GM19372 (cell line): Measurements from ENCODE around the gene PRR5L.

Experiments
- ATAC-seq: cut with Tn5 transposase; IDR thresholded peaks from one replicate; pipeline ENCODE4 v1.9.1; 2021; ENCODE audit warnings: mild to moderate bottlenecking, low read depth, moderate library complexity; ENCODE audit not compliant: unreplicated experiment

The PRR5L gene

GRCh38 chr11:36394926-36395325 is 98.8 kb downstream of the PRR5L start:
- no peak for ATAC-seq

DNA sequence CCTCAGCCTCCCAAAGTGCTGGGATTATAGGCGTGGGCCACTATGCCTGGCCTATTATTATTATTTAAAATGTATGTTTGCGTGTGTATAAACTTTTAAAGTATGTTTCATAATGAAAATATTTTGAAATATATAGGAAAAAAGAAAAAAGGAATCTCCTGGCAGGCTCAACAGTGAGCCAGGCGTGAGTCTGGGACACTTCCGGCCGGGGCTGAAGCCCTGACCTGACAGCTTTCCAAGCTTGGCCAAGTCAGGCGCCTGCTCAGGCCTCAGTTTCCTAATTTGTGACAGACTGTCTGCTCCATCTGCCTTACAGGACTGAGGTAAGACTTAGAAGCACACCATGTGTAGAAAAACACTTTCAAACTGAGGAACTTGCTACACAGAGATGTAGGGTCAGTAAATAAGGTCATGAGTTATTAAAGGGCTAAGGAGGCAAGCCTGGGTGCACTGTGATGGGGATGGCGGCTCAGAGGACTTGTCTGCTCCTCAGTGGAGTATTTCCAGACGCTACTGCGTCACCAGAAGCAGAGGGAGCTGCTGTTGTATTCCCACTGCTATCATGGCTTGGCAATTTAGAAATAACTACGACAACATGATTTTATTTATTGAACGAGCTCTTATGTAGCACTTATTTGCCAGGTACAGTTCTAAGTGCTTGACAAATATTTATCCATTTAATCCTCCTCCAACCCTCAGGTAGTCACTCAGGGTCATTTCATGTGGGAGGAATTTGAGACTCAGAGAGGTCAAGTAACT is 100.1 kb downstream of the PRR5L start:
- ATAC-seq = no peak

DNA sequence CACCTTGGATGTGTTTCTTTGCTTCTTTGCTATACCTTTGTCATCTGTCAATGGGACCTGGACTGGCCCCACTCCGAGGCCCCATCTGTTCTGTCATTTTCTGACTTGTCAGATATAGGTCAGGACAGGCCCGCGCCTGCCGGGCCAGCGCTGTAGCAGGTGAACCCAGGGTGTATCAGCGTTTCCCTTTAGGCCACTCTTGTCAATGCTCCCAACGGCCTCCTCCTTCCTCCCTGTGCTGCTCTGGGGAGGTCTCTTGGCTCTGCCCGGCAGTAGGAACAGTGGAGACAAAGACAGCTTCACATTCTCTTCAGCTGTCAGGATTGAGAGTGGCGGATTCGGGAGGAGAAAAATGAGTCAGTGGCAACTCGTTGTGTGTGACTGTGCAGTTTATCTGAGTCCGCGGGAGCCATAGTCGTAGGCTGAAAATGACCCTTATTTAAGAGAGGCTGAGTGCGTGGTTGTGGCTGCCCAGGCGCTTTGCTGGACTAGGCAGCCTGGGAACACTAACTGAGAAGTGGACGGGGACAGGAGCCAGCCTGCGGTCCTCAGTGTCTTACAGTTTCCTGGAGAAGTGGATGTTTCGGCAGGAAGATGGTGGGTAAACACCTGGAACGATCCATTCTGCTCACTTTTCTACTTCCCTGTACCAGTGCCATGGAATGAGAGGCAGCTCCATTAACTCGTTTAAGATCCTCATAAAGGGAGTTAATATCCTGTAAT is 102.3 kb downstream of the PRR5L start:
- no peak for ATAC-seq

DNA sequence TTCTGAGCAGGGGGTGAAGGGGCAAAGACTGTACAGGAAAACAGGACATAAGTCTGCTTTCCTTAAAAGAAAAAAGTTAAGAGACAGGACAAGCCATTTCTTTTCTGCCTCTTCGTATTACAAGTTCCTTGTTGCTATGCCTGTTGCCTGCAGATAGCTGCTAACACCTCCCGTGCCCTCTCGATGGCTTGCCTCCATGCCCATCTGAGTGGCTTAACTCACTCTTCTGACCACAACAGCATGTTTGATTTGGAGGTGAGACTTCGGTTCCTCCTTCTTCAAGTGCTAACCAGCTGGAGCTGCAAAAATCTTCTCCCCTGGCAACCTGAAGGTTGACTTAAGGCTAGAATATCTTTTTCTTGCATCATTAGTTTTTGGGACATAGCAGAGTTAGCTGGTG is 103.1 kb downstream of the PRR5L start:
- no peak for ATAC-seq

- no peak for ATAC-seq
Observed at GRCh38 chr11:36399745-36400144, 103.7 kb downstream of the PRR5L start.

DNA sequence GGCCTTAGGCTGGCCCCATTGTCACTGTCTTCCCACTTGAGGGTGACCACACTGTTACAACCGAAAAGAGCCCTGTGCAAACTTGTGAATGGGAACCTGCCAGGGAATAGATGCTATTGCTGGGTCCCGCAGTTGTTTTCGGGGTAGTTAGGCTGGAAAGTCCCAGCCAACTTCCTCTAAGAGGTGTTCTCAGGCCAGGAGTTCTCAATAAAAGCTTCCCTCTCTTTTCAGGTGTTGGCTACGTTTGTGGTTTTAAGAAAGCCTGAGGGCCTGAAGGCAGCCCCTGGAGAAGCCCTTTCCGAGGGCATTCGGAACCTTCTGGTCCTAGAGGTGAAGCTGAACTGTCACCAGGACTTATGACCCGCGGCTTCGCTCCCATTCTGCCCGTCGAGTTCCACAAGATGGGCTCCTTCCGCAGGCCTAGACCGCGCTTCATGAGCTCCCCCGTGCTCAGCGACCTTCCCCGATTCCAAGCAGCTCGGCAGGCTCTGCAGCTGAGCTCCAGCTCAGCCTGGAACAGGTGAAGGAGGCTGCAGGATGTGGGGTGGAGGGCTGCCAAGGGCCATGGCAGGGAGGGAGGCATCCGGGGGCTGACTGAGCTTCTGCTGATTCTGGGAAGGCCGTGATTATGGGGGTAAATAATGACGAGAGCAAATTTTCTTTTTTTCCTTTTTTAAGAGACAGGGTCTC is 104.8 kb downstream of the PRR5L start:
- ATAC-seq = no peak

DNA sequence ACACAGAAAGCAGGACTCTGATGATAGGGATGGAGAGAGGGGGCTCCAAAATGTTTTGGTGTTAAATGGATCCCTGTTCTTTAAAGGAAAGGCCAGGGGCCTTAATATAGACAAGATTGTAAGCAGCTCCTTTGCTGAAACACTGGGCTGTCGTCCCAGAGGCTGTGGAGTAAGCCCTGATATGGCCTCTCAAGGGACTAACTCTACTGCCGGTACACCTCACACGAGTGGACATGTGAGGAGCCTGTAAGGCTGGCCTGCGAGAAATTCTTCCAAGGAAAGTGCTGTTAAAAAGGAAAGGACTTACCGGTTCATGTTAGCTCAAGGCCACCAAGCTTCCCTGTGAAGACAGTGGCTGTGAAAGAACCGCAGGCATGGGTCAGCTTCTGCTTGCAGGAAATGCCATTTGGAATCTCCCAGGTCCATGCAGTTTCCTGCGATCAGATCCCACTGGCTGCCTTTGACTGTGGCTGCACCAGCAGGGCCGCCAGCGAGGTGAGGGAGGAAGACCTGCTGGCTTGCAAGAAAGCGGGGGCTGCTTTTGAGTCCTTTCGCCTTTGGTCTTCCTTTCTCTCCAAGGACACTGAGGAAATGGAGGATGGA is 106.6 kb downstream of the PRR5L start:
- ATAC-seq = no peak

GRCh38 chr11:36403661-36404060 is 107.6 kb downstream of the PRR5L start:
- no peak for ATAC-seq

DNA sequence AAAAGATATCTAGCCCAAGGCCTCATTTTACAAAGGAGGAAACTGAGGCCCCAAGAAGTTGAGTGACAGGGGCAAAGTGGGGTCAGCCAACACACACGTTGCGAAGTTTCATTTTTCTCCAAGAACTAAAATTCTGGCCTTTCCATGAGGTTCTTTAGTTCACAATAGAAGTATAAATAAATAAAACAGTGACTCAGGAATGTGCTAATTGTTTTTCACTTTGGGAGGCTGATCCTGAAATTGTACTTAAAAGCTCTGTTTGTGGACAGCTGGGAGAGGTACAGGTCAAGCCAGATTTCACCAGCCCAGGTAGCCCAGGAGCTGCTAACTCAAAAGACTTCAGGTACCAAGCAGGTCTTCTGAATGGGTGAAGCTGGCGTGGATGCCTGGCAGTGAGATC is 108.7 kb downstream of the PRR5L start:
- no peak for ATAC-seq

- ATAC-seq = no peak
Observed at GRCh38 chr11:36405585-36406367, 109.7 kb downstream of the PRR5L start.

GRCh38 chr11:36407356-36407755 is 111.3 kb downstream of the PRR5L start:
- ATAC-seq = no peak

DNA sequence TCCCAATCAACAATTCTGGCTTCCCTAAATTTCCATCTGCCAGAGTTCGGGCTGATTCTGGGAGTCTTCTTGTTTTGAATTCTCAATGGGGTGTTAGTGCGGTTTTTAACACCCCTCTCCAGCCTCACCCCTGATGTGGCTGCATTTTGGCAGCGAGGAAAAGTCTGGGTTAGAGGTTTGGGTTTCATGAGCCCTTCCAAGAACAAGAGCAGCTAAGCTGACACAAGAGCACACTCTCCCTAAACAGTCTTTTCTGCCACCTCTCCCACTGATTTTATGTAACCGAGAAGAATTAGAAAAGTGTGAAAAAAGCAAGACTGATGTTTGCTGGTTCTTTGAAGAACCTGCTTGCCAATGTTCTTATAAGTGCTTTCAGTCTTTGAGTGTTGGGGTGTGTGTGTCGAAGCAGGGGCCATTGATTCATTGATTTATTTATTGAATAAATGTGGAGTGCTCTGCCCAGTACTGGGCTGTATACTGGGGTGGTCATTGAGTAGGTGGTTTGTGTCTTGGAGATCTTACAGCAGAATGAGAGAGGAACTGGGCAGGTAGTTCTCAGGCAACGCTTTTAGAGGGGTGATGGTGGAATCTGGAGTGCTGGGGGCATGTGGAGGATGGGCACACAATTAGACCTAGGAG is 112.5 kb downstream of the PRR5L start:
- no peak for ATAC-seq

- no peak for ATAC-seq
Observed at GRCh38 chr11:36409152-36409816, 113.2 kb downstream of the PRR5L start.

GRCh38 chr11:36411202-36411640 is 115.1 kb downstream of the PRR5L start:
- peak; percentile 83 for ATAC-seq

DNA sequence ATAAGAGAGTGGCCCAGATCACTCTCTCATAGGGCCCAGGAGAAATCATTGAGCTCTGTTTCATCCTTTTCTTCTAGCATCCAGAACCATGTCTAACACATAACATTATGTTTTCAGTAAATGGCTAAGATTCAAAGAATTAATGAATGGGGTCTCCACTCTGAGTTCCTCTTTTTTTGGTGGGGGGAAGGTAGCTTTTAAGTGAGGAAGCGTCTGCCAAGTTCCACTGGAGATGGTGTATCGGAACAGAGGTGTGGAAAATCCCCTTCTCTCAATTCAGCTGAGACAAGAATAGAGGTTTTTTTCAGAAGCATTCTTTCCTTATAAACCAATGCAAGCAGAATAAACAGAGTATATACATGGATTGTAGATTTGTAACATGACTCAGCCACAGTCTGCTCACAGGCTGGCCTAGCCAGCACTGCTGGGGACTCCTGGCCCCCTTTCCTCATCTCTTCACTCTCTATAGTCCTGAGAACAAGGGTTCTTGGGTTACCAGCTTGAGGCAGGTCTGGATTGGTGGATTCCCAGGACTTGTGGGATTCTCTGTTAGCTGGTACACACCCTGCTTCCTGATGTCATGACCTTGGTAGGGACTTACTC is 116.8 kb downstream of the PRR5L start:
- no peak for ATAC-seq

- no peak for ATAC-seq
Observed at GRCh38 chr11:36417154-36417553, 121.1 kb downstream of the PRR5L start.

GRCh38 chr11:36419791-36420424 is 123.8 kb downstream of the PRR5L start:
- no peak for ATAC-seq

- ATAC-seq = no peak
Observed at GRCh38 chr11:36421546-36422155, 125.6 kb downstream of the PRR5L start.
